ENCODE data around the gene ADGRG6. TPM values are rescaled to one million over a fixed set of nuclear protein-coding genes. Genes with fewer than 3 reads are reported as not detected.
A peak's percentile ranks its signal among the peaks of the same experiment; 100 is the strongest.

ADGRG6 gene
- total RNA-seq, 1 donor from 2014 or later = 145 TPM

GRCh38 chr6:142376115-142376514, 74.3 kb downstream of the ADGRG6 start:
- no peak for DNase-seq (ENCODE audit: low spot score)

GRCh38 chr6:142376800-142377496, 75.1 kb downstream of the ADGRG6 start:
- peak; percentile 63 for DNase-seq (ENCODE audit: low spot score)

GRCh38 chr6:142377497-142377848, 75.7 kb downstream of the ADGRG6 start:
- DNase-seq (ENCODE audit: low spot score) = no peak

- no peak for DNase-seq (ENCODE audit: low spot score)
Measured at GRCh38 chr6:142378138-142378875, 76.5 kb downstream of the ADGRG6 start.

GRCh38 chr6:142380626-142381025, 78.8 kb downstream of the ADGRG6 start:
- no peak for DNase-seq (ENCODE audit: low spot score)

DNA sequence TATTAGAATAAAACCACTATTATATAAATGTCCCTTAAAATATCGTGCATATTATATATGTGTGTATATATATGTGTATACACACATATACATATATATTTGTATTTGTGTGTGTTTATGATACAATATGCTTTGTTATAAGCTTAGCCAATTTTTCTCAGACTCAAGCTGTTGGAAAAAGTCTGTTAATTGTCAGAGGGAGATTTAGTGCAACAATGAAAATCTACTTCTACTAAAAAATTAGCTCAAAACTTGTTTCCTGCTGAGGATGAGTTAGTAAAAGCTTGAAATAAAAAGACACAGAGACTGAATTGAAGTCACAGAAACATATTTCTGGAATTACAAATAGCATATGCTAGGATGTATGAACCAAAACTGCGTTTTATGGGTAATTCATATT, 79.4 kb downstream of the ADGRG6 start:
- no peak for DNase-seq (ENCODE audit: low spot score)

DNA sequence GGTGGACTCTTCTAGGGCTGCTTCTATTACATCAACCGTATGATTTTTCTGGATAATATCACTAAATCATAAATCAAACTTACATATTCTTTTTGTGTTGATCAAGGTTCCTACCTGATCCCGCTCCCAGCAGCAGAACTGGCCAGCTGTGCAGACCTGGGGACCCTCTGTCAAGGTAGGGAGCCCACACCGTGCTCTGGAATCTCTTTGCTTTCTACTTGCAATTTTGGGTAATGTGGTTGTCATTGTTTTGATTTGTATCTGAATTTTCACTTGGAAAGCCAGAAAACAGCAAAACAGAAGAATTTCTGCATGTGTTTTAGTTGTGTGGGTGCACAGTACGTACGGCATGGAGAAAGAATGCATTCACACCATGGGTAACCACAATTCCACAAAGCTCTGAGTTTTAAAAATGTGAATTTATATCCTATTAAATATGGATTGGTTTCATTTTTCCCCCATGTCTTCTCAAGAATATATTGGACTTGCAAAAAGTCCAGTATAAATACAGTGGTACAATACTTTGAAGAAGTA, 80.1 kb downstream of the ADGRG6 start:
- DNase-seq (ENCODE audit: low spot score) = no peak

- DNase-seq (ENCODE audit: low spot score) = no peak
Measured at GRCh38 chr6:142384519-142385254, 82.9 kb downstream of the ADGRG6 start.

DNA sequence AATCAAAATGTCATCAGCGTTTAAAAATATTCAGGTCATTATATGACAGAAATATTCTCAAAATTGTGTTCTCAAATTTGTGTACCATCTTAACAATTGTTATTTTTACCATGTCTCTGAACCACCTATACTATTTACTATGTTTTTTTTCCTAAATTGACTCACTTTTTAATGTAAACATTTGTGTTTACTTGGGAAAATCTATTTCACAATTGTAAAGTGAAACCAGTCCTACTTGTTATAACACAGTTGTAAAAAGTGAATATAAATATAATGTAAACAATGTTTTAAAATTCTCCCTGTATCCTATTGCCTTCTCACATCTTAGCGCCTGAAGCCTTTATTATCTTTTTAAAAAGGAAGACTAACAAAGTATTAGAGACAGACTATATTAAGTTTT, 83.5 kb downstream of the ADGRG6 start:
- DNase-seq (ENCODE audit: low spot score) = no peak

- no peak for DNase-seq (ENCODE audit: low spot score)
Measured at GRCh38 chr6:142386657-142387056, 84.8 kb downstream of the ADGRG6 start.

DNA sequence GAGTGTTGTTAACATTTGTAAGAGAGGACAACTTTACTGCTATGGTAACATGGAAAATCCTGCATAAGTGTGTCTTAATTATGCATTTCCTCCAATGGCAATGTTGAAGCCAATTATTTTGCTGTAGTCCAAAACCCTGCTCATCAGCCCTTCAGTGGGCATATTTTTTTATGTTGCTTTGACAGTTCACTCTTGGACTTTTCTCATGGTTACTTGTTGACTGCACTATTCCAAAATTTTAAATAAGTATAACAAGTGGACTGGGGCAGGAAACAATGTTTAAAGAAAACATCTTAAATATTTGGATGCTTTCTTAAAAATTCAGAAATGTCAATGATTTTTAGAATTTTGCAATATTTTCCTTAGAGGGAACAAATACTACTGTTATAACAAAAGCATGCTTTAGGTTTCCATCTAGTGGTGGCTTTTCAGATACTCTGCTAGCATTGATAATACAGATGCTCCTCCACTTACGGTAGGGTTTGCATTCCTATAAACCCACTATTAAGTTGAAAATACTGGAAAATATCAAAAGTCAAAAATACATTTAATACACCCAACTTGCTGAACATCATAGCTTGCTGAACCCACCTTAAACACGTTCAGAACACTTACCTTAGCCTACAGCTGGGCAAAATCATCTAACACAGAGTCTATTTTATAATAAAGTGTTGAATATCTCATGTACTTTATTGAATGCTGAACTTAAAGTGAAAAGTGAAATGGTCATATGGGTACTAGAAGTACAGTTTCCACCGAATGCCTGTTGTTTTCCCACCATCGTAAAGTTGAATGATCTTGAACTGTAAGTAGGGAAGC, 86.4 kb downstream of the ADGRG6 start:
- no peak for DNase-seq (ENCODE audit: low spot score)

GRCh38 chr6:142395266-142395665, 93.5 kb downstream of the ADGRG6 start:
- no peak for DNase-seq (ENCODE audit: low spot score)

- DNase-seq (ENCODE audit: low spot score) = no peak
Measured at GRCh38 chr6:142395768-142396231, 94.0 kb downstream of the ADGRG6 start.

- no peak for DNase-seq (ENCODE audit: low spot score)
Measured at GRCh38 chr6:142398353-142398752, 96.5 kb downstream of the ADGRG6 start.

- DNase-seq (ENCODE audit: low spot score) = no peak
Measured at GRCh38 chr6:142399739-142400138, 97.9 kb downstream of the ADGRG6 start.

DNA sequence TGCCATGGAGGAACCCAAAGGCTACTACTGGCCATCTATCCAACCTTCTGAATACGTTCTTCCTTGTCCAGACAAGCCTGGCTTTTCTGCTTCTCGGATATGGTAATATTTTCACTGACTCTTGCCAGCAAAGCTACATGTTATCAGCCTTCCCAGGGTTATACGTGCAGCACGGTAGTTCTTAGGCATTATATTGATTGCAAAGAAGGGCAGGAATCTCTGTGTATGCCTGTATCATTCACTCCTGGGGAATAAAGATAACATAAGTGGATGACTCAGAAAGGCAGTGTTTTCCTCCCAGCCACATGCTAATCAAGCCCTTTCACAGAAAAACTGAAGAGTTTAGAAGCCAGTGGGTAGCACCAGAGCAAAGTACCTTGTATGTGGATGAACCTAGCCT, 98.7 kb downstream of the ADGRG6 start:
- DNase-seq (ENCODE audit: low spot score) = no peak

- DNase-seq (ENCODE audit: low spot score) = no peak
Measured at GRCh38 chr6:142401838-142402237, 100.0 kb downstream of the ADGRG6 start.

DNA sequence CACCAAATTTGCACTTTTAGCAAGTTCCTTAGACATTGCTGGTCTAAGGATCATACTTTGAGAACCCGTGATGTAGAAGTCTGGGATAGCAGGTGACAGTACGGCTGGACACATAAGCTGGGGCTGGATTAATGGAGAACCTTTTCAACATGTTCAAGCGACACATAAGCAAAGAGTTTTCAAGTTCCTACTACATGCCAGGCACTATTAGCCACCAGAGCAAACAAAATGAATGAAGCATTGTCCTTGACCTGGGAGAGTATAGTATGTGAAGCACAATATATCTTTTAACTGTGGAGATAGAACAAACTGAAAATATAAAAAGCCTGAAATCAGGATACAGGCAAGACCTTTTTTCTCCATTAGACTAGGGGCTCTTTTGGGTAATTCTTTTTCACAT, 102.9 kb downstream of the ADGRG6 start:
- no peak for DNase-seq (ENCODE audit: low spot score)

DNA sequence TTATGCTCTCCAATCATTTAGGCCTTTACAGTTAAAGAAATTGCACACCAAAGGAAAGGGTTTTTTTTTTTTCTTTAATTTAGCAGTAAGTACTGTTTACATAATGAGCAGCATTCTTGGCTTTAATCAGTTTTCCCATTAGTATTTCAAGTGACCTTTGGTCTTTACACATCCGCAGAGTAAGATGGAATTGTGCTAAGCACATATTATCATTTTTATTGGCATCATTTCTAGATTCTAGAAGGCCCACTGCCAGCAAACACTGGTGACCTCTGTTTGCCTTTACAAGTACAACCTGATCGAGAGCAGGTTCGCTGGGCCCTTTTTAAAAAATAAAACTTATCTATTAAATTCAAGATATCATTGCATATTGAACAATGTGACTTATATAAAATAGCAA, 104.3 kb downstream of the ADGRG6 start:
- no peak for DNase-seq (ENCODE audit: low spot score)

- no peak for DNase-seq (ENCODE audit: low spot score)
Measured at GRCh38 chr6:142407685-142408273, 106.0 kb downstream of the ADGRG6 start.

DNA sequence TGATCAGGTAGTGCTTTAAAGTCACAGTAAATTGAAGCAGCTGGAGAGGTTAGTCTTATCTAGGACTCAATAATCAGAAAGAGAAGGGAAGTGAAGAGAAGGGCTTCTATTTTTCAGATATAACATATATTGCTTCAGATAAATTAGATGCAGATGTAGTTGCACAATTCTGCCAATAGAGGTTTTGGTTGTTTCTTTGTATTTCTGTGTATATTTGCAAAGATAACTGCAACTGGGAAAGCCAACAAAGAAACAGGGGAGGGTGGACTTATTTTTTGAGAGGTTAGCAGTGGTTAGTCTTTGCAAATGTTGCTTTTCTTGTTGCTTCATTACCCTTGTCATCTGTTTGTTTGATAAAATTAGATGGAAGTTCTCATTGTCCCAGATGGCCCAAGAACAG, 106.6 kb downstream of the ADGRG6 start:
- DNase-seq (ENCODE audit: low spot score) = no peak

Data from ureter (tissue), 1 donor.